ENCODE measurements around the gene DNMT3B. TPM values are rescaled to one million over a fixed set of nuclear protein-coding genes. Genes with fewer than 3 reads are reported as not detected.
A peak's percentile ranks its signal among the peaks of the same experiment; 100 is the strongest.
"Not testable (repeated sequence)": the region's sequence is repeated elsewhere in the genome, so short reads cannot be mapped to it uniquely, and the experiment has no call there.

Gene DNMT3B
- total RNA-seq (2014; rRNA removed; shearing (Covaris generic)) = 2.8 and 7.1 TPM in 2 replicates

DNA sequence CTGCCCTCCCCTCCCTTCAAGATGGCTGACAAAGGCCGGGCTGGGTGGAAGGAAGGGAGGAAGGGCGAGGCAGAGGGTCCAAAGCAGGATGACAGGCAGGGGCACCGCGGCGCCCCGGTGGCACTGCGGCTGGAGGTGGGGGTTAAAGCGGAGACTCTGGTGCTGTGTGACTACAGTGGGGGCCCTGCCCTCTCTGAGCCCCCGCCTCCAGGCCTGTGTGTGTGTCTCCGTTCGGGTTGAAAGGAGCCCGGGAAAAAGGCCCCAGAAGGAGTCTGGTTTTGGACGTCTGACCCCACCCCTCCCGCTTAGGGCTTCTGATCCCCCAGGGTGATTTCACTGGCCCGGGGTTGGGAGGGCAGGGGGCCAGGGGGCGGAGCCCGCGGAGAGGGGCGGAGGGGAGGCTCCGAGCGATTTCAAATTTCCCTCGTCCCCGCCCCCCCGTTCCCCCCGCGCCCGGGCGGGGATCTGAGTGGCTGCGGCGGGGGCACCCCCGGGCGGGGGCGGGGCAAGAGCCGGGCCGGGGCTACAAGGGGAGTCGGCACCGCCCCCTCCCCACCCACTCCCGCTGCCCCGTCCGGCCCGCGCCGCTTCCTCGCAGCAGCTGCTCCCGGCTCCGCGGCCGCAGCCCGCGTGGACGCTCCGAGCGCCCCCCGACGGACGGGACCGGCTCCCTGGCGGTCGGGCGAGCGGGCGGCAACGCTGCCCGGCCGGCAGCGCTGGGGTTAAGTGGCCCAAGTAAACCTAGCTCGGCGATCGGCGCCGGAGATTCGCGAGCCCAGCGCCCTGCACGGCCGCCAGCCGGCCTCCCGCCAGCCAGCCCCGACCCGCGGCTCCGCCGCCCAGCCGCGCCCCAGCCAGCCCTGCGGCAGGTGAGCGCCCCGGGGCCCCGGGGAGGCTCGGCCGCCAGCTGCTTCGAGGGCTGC is at the start of gene DNMT3B:
TSS of gene DNMT3B (plus strand) at position 555 of the 923 bp plus-strand sequence. CDS start 17,939 bp downstream, outside the sequence.
- DNase-seq (ENCODE audit: low read depth) = peak; percentile 74

DNA sequence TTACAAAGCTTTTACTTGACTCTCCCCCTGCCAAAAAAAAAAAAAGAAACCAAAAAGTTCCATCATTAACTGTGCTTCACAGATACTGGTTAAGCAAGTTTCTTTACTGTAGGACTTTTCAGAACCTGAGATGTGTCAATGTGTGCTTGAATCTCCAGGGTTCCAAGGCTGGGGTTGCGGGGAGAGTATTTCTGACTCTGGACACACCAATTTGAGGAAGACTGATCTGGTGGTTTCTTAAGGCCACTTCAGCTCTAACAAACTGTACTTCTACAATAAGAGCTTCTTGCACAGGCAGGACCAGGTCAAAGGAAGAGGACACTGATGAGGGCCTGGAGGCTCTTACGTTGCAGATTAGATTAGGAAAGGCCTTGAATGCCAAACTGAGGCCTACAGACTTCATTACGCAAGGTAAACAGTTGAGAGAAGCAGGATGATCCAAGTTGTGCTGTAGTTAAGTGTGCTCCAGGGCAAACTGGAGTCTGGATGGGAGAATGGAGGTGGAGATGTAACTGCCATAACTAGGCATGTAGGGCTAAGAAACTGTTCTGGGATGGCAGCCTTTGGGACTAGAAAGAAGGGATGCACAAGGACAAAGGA is 43.3 kb upstream of the DNMT3B start:
- no peak for DNase-seq (ENCODE audit: low read depth)

DNA sequence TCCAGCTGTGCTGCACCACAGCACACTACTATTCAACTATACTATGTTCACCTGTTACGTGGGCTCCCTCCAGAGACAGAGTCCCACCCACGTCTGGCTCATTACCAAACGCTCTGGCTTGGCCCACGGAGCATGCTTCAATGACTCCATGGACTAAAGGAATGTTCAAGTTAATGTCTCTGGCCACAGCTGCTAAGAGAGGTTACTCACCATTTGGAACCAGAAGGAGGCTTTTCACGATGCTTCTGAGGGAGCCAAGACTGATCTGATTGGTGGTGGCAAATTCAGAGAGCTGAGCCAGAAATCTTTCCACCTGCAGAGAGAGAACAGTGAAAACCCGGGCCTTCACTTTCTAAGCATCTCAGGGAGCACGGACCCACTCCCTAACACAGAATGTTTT is 34.5 kb upstream of the DNMT3B start:
- peak; percentile 92 for DNase-seq (ENCODE audit: low read depth)

DNA sequence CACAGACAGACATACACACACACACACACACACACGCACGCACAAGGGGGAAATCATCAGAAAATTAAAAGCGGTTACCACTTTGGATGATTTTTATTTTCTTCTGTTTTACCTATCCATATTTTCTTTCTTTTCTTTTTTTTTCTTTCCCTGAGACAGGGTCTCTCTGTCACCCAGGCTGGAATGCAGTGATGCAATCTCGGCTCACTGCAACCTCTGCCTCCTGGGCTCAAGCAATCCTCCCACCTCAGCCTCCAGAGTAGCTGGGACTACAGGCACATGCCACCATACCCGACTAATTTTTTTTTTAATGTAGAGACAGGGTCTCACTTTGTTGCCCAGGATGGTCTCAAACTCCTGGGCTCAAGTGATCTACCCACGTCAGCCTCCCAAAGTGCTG is 33.8 kb upstream of the DNMT3B start:
- DNase-seq (ENCODE audit: low read depth) = not testable (repeated sequence)

DNA sequence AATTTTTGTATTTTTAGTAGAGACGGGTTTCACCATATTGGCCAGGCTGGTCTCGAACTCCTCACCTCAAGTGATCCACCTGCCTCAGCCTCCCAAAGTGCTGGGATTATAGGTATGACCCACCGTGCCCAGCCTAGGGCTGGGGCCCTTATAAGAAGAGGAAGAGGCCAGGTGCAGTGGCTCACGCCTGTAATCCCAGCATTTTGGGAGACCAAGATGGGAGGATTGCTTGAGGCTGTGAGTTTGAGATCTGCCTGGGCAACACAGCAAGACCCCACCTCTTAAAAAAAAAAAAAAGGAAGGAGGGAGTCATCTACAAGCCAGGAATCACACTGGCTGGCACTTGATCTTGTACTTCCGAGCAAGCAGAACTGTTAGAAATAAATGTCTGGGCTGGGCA is 32.9 kb upstream of the DNMT3B start:
- not testable (repeated sequence) for DNase-seq (ENCODE audit: low read depth)

DNA sequence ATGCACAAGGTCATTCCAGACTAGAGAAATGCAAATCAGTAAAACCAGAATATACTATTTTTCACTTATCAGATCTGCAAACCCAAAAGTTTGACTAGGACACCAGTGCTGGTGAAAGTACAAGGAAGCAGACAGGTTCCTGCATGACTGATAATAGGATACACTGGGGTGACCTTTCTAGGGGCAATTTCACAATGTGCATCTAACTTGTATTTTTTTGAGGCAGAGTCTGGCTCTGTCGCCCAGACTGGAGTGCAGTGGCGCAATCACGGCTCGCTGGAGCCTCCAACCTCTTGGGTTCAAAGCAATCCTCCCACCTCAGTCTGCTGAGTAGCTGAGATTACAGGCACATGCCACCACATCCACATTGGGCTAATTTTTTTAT is 30.3 kb upstream of the DNMT3B start:
- DNase-seq (ENCODE audit: low read depth) = no peak

DNA sequence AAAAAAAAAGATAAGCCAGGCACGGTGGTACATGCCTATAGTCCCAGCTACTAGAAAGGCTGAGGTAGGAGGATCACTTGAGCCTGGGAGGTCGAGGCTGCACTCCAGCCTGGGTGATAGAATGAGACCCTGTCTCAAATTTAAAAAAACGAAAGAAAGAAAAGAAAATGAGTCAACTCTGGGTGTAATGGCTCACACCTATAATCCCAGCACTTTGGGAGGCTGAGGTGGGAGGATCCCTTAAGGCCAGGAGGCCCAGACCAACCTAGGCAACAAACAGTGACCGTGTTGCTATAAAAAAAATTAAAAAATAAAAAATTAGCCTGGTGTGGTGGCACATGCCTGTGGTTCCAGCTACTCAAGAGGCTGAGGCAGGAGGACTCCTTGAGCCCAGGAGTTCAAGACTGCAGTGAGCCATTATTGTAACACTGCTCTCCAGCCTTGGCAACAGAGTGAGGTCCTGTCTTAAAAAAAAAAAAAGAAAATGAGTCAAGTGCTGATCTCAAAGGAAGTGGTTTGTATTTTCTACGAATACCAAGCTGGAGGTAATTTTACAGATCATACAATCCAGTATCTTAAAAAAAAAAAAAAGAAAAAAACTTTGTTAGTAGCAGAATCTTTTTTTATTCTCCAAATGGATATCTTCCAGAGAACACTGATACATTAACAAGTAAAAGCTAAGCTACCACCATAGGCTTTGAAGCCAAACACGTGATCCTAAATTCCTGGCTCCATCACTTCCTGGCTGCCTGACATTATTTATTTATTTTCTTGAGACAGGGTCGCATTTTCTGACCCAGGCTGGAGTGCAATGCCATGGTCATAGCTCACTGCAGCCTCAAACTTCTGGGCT is 24.6 kb upstream of the DNMT3B start:
- DNase-seq (ENCODE audit: low read depth) = peak; percentile 94

DNA sequence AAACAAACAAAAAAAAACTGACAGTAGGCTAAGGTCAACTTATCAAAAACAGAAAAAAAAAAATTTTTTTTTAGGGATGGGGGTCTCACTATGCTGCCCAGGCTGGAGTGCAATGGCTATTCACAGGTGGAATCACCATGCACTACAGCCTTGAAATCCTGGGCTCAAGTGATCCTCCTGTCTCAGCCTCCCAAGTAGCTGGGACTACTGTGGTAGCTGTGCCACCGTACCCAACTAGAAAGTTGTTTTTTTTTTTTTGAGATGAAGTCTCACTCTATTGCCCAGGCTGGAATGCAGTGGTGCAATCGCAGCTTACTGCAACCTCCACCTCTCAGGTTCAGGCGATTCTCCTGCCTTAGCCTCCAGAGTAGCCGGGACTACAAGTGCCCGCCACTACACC is 21.0 kb upstream of the DNMT3B start:
- DNase-seq (ENCODE audit: low read depth) = no peak

DNA sequence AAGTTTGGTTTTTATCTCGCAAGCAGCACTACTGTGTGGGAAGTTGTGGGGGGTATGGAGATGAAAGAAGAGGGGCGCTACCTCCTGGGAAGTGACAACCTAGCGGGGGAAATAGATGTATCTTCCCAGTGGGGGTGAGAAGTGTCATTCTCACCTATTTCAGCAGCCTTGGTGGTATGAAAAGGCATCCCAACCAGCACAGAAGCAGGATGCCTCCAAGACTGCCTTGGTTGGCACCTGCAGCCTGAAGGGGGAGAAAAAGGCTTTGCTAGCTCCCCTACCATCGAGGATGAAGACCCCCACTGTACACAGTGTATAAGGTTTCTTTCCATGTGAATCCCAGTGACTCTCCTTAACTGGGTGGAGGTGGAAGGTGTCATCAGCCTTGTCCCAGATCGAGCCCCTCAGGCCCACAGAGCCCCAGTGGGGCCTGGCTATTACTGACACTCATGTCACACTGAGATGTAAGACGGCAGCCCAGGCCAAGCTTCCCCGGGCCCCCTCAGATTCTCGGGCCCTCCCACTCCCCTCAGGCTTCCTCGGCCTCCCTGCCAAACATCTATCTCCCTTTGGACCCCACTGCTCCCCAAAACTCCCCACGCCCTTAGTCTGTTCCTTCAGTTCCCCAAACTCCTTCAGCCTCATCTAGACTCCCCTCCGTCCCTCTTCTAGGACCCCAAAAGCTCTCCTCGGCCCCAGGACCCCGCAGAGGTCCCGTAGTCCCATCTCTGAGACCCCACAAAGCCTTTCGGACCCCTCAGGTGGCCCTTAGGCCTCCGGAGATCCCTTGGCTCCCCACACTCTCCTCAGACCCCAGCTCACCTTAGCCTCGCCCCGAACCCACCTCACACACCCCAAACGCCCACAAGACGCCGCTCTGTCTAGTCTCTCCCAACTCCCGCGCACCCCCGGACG is 19.6 kb upstream of the DNMT3B start:
- DNase-seq (ENCODE audit: low read depth) = no peak

DNA sequence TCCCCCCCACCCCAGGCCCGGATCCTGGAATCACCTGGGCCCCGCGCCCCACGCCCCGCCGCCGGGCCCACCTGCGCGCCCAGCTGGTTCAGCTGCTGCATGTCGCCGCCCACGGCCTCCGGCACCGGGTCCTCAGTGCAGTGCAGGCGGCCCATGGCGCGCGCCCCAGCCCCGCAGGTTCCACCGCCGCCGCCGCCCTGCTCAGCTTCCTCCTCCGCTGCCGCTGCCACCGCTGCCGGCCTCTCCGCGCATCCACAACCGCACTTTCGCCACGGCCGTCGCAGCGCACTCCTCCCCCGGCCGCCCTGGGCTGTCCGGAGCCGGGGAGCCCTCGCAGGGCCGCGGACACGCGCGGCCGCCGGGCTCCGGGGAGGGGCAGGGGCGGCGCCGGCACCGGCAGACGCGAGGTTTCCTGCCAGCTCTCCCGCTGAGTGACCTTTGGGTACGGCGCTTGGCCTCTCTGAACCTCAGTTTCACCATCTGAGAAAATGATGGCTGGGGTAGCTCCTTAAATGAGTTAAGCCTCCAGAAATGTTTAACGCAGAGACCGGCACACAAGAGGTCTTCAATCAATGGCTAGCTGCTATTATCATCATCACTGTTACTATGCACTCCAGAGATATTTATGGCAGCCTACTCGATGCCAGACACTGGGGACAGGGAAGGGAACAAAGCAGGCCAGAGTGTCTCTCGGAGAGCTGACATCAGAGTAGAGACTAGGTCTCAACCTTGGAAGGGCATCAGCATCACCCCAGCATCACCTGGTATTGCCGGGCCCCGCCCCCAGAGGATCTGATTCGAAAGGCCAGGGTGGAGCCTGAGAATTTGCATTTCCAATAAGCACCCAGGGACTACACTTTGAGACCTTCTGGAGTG is 18.7 kb upstream of the DNMT3B start, which contains the start of gene COMMD7:
TSS of gene COMMD7 (minus strand) at position 231 of the 876 bp plus-strand sequence. CDS start at position 155, 76 bp downstream.
- DNase-seq (ENCODE audit: low read depth) = peak; percentile 52

DNA sequence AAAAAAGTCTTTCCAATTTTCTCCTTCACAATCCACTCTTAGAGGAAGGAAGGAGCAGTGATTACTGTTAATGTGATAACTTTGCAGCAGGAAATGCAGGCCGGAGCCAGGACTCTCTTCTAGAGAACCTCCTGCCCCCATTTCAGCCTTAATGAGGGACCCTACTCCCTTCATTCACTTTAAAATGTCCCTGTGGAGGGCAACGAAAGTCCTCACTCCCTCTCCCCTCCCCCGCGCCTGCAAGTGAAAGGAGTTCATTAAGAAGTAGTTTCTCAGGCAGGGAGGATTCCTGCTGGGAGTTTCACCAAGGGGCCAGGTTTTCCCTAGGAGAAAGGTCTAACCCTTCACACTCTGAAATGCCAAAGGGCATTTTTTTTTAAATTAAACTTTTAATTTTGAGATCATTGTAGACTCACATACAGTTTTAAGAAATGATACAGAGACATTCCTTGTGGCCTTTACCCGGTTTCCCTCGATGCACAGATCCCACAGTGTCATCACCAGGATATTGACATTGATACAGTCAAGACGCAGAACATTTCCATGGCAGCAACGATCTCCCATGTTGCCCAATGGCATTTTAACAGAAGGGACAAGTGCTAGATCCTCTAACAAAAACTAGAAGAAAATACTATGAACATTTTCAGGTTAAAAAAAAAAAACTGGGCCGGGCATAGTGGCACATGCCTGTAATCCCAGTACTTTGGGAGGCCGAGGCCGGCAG is 12.1 kb upstream of the DNMT3B start:
- DNase-seq (ENCODE audit: low read depth) = no peak

DNA sequence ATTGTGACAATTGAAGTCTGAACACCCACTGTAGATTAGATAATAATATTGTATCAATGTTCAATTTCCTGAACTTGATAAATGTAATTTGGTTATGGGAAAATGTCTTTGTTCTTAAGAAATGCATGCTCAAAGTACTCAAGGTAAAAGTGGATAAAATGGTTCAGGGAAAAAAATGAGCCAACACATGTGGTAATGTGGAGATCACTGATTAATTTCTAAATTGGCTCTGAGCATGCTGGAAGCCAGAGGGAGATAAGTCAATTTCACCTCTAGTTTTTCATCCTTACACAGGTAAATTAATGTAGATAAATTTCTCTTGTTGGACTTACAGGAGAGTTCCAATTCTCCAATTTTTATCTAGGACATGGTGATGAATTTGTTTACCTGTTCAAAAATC is 10.9 kb upstream of the DNMT3B start:
- no peak for DNase-seq (ENCODE audit: low read depth)

DNA sequence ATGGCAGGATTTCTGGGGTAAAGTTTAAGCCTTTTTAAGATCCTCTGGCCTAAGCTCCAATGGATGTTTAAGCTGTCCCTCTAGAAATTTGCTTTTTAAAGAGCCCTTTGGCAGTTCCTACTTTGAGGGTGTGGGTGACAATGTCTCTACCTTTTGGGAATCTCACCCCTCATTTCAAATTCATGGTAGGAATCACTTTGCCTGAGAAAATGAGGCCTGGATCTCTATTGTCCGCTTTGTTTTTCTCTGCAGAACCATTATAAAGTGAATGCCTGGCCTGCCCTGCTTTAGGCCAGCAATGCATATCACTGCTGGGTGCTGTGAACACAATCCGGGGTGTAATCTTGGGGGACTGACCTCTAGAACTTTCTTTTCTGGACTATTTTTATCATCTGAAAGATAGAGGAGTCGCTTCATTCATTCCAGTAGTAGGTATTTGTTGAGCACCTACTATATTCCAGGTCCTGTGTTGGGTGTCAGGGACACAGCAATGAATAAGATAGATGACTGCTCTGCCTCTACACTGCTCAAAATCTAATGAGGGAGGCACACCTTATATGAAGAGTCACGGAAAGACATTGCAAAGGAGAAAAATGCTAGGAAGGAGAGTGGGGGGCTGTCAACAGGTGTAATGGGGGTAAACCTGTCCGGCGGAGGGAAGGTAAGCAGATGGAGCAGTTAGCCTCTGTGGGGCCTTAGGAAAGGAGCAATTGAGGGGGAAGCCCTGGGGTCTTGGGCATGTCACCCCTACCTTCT is 10.3 kb upstream of the DNMT3B start:
- no peak for DNase-seq (ENCODE audit: low read depth)

DNA sequence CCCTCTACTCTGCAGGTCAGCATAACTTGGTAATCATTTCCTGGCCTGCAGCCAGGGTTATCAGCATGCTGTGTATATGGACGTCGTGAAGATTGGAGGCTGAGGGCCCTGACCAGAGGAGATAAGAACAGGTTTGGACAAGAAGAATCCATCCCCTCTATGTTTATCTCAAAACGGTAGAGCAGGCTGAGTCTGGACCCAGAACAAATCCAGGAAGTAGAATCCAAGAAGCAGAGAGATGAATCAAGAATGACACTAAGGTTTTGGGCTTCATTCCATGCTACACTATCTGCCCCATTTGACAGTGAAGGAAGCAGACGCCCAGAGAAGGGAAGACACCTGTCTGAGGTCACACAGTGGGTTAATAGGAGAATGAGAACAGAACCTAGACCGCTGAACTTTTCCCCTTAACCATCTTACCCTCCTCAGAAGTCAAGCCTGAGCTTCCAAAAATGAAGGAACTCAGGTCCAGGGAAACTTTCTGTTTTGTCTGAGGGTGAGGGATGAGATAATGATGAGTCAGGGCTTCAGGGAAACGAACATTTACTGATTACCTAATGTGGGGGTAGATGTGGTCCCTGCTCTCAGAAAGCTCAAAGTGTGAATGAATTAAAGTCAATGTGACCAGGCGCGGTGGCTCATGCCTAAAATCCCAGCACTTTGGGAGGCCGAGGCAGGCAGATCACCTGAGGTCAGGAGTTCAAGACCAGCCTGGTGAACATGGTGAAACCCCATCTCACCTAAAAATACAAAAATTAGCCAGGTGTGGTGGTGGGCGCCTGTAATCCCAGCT is 9.5 kb upstream of the DNMT3B start:
- peak; percentile 89 for DNase-seq (ENCODE audit: low read depth)

DNA sequence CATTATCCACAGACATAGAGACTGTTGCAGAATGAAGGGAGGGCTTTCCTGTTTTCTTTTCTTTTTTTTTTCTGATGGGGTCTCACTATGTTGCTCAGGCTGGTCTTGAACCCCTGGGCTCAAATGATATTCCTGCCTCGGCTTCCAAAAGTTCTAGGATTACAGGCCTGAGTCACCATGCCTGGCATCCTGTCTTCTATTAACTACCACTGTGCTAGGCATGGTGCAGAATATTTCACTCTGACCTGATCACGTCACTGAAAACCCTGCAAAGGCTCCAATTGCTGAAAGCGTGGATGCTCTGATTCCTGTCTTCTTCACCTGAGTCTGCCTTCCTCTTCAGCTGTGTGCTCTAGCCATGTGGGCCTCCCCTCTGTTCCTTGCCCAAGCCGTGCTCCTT is 8.5 kb upstream of the DNMT3B start:
- DNase-seq (ENCODE audit: low read depth) = peak; percentile 71

DNA sequence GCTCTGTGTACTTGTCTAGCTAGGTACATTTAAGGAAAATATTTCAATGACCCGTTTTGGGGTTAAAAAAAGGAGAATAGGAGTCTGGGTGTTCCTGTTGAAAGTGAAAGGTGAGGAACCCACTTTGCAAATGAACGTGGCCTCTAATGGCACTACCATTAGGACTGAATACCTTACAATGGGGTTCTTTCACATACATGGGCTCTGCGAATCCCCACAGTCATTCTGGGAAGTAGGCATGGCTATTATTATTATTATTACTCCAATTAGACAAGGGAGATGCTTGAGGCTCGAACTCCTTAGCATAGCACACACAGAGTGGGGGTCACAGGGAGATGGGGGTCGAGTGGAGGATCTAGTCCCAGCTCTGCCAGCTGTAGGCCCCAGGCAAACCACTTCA is 6.0 kb upstream of the DNMT3B start:
- no peak for DNase-seq (ENCODE audit: low read depth)

DNA sequence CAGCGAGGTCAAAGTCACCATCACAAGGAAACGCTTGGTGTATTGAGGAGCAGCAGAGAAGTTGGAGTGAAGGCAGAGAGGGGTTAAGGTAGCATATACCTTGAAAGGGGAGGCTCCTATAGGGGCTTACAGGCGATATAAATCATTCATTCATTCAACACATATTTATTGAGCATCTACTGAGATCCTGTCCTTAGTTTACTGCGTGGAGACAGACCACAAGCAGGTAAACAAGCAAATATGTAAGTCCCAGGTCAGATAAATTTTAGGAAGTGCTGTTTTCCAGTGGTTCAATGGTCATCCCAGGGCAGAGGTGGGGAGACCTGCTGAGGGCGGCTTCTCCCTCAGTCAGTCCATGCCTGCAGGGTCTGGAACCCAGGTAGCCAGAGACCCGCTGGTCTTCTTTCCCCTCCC is 761 bp upstream of the DNMT3B start:
- DNase-seq (ENCODE audit: low read depth) = no peak

DNA sequence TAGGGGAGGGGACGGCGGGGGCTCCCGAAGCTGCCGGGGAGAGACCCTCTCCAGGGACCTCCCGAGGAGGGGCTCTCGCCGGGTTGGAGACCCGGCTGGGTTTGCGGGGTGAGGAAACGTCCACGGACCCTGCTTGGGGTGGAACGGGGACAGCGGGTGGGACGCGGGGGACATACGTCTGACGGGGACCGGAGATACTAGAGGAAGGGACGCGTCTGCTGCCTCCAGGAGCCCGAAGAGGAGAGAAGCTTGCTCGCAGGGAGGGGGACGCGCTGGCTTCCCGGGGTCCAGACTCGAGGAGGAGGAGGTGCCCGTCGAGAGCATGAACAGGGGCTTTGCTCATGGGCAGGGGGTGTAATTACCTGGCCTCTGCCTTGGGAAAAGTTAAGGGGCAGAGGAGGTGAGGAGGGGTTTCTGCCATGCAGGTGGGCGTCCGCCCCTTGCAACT is 593 bp downstream of the DNMT3B start:
- DNase-seq (ENCODE audit: low read depth) = peak; percentile 40
